ENCODE results near the gene DTNBP1.

Gene DTNBP1

DNA sequence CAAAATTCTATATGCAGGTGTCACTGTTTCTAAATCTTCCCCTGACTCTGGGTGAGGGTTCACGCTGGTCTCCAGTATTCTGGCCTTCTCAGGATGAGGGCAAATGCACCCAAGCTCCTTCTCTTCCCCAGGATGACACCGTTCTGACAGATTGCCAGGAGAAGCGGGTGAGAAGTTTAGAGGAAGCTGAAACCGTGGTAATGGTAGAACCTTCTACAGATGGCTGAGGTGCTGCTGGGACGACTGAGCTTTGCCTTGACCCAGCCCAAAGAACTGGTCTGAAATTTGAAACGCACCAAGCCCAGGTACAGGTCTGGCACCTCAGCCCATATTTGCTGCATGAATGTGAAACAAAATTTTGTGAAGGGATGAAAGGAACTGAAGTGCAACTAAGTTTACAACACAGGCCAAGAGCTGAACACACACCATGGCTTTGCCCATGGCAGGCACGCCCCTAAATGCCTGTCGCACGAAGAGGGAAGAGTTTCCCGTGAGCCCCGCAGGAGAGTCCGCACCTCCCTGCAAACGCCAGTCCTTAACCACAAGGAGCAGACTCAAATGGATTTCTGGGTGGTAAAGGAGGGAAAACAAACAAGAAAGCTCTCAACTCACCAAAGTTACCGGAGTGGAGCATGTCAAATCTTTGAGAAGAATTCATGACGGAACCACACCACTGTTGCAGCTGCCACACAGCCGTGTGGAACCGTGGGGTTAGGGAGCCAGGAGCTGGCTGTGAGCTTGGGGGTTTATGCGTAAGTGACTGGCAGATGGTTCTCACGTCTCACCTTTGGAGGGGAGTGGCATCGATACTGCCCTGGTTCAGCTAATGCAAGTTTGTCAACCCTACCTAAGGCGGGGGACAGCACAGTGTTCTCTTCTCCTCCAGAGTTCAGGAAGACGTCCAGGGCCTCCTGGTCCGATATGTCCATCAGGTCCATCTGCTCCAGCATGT is 138.9 kb downstream of the DTNBP1 start:
- no peak for DNase-seq (ENCODE audit: low read depth, low spot score)
- H3K4me3 ChIP-seq (ENCODE audit: low read length), result no peak overlapping the region

DNA sequence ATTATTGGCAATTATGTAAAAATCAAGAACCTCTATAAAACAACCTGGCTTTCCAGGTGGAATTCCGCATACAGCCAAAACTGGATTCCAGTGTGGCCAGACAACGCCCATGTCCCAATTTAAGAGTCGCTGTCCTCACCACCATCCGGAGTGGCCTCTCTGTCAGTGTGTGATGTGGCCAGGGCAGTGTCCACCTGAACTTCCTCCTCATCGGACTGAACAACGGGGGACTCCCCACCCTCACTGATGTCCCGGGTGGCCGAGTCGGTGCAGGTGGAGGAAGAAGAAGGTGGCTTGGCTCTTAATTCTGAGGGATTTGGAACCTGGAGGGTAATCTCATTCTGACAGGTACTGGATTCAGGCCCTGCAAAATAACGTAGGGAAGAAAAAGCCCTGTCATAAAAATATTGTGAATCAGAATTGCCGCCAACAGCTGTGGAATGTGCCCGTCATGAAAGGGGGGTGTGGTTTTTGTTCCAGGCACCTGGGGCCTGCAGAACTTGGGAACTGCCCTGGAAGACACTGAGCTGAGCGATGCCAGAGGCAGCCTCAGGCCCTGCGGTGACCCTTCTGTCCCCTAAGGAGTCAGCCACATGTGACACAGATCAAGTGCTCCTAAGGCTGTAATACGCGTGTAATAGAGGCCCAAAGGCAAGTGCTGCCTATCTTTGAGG is 139.8 kb downstream of the DTNBP1 start:
- DNase-seq (ENCODE audit: low read depth, low spot score), result no peak
- no peak overlapping the region for H3K4me3 ChIP-seq (ENCODE audit: low read length)

GRCh38 chr6:15522427-15522826 is 140.4 kb downstream of the DTNBP1 start:
- H3K4me3 ChIP-seq (ENCODE audit: low read length), result no peak overlapping the region
- no peak for DNase-seq (ENCODE audit: low read depth, low spot score)

GRCh38 chr6:15522026-15522425 is 140.8 kb downstream of the DTNBP1 start:
- H3K4me3 ChIP-seq (ENCODE audit: low read length), result no peak overlapping the region
- no peak for DNase-seq (ENCODE audit: low read depth, low spot score)

DNA sequence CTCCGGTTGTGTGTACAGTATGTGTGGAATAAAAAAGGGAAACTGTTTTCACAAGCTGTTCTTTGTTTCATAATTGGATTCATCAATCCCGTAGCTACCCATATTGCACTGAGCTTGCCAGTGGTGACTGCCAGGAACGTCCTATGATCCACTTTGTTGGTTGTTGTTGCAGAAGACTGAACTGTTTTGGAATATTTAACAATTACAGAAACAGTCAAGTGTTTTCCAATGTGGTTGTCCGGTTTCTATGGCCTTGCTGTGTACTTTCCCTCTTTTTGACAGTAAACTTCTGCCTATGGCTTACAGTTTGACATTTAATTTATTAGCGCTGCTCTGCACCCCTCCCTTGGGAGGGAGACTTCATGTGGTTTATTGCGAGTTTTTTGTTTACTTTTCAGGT is 141.2 kb downstream of the DTNBP1 start:
- no peak overlapping the region for H3K4me3 ChIP-seq (ENCODE audit: low read length)
- DNase-seq (ENCODE audit: low read depth, low spot score), result no peak

DNA sequence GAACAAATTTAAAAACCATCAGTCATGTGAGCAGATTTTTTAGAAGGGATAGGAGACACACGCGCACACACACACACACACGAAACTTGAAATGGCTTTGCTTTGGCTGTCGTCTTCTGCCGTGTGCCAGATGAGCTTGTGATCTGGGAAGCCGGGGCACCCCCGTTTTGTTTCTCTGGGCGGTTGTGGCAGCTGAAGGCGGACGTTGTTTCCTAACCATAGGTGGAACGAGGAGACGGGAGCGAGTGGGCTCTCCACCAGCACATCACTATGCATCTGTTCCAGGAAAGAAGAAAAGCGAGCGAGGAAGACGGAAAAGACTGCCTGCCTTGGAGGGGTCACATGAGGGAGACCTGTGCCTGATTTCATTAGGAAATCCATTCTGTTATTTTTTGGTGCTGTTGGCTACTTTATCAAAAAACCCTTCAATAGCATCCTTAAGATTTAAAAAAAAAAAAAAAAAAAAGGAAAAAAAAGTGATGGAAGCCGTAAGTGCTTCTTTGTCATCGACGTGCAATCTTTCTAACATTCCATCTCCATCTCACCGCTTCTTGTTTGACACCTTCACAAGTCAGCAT is 142.1 kb downstream of the DTNBP1 start:
- H3K4me3 ChIP-seq (ENCODE audit: low read length), result no peak overlapping the region
- no peak for DNase-seq (ENCODE audit: low read depth, low spot score)

- H3K4me3 ChIP-seq (ENCODE audit: low read length), result no peak overlapping the region
- DNase-seq (ENCODE audit: low read depth, low spot score), result no peak
These were observed 143.1 kb downstream of the DTNBP1 start for GRCh38 chr6:15519681-15520080.

GRCh38 chr6:15518878-15519277 is 143.9 kb downstream of the DTNBP1 start:
- H3K4me3 ChIP-seq (ENCODE audit: low read length), result no peak overlapping the region
- no peak for DNase-seq (ENCODE audit: low read depth, low spot score)

- DNase-seq (ENCODE audit: low read depth, low spot score), result no peak
These were observed 144.8 kb downstream of the DTNBP1 start for GRCh38 chr6:15518057-15518456.

GRCh38 chr6:15517600-15517999 is 145.2 kb downstream of the DTNBP1 start:
- no peak for DNase-seq (ENCODE audit: low read depth, low spot score)
- H3K4me3 ChIP-seq (ENCODE audit: low read length), result no peak overlapping the region

More at GRCh38 chr6:15518057-15518456, 144.8 kb downstream of the DTNBP1 start:
- no peak overlapping the region for H3K4me3 ChIP-seq (ENCODE audit: low read length)

DNA sequence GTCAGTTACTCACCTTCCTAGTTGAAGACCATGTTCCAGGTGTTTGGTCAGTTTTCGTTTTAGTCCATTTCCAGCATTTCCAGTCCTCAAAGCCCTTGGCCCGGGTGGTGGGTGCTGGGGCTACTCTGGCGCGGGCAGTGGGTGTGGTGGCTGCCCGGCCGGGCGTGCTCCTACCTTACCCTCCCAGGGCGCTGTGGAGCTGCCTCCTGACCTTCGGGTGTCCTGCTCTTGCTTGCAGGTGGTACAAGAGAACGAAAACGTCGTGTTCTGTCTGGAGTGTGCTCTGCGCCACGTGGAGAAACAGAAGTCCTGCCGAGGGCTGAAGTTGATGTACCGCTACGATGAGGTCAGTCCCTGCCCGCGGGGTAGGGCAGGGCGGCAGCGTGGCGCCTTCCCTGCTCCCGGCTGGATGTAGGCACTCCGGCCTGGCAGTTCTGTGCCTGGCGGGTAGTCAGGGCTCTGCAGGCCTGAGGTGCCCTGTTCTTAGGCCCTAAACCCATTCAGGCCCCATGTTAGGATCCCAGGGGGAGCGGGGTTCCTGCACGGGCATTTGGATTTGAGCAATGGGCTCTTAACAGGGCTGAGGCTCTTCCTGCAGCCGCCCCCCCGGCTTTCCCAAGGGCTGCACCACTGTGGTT is 145.8 kb downstream of the DTNBP1 start:
- no peak for DNase-seq (ENCODE audit: low read depth, low spot score)
- H3K4me3 ChIP-seq (ENCODE audit: low read length), result no peak overlapping the region

DNA sequence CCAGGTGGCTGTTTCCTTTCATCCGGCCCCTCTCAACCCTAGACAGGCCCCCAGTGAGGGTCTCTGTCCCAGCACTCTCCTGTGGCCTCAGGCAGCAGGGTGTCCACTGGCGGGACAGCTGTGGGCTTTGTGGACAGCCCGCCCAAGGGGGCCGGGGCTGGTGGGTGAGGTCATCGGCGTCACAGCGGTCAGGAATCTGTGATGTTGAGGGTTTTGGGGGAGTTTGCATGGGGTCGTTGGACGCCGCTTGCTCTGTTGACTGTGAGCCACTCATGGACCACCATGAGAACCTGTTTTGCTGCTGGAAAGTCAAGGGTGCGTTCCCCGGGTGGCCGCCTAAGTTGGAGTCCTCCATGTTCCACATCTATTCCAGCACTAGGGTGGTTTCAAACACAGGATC is 146.4 kb downstream of the DTNBP1 start:
- no peak for DNase-seq (ENCODE audit: low read depth, low spot score)
- no peak overlapping the region for H3K4me3 ChIP-seq (ENCODE audit: low read length)

DNA sequence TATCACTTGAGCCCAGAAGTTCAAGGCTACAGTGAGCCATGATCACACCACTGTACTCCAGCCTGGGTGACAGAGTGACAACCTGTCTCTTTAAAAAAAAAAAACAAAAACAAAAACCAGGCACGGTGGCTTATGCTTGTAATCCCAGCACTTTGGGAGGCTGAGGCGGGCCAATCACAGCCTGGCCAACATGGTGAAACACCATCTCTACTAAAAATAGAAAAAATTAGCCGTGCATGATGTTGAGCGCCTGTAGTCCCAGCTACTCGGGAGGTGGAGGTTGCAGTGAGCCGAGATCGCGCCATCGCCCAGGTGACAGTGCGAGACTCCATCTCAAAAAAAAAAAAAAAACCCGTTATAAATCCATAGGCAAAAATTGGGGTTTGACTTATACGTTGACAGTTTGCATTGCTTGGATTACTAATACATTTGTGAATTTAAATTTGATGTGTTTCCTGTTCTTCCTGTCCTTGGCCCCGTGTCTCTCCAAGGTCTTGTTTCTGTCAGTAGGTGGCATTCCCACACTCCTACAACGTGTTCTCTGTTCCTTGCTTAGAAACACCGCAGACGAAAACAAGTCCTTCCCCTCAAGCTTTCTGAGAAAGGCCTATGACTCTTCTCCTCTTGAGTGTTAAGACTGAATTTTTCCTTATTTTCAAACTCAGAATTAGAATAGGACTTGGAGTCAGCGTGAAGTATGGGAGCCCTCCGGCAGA is 147.0 kb downstream of the DTNBP1 start:
- no peak overlapping the region for H3K4me3 ChIP-seq (ENCODE audit: low read length)
- DNase-seq (ENCODE audit: low read depth, low spot score), result no peak

DNA sequence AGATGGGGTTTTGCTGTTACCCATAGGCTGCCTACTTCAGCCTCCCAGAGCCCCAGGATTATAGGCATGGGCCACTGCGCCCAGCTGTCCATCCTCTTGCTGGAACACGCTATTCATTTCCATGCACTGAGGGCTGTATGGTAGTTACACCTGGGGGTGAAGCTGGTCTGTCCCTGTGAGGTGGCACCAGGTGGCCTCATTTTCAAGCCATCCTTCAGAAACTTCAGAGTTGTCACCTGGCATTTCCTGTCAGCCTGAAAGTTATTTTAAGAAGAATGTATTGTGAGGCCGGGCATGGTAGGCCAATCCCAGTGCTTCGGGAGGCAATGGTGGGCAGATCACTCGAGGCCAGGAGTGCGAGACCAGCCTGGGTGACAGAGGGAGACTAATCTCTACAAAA is 147.6 kb downstream of the DTNBP1 start:
- no peak for DNase-seq (ENCODE audit: low read depth, low spot score)
- no peak overlapping the region for H3K4me3 ChIP-seq (ENCODE audit: low read length)

GRCh38 chr6:15513801-15514711 is 148.8 kb downstream of the DTNBP1 start:
- H3K4me3 ChIP-seq (ENCODE audit: low read length), result no peak overlapping the region
- DNase-seq (ENCODE audit: low read depth, low spot score), result no peak

DNA sequence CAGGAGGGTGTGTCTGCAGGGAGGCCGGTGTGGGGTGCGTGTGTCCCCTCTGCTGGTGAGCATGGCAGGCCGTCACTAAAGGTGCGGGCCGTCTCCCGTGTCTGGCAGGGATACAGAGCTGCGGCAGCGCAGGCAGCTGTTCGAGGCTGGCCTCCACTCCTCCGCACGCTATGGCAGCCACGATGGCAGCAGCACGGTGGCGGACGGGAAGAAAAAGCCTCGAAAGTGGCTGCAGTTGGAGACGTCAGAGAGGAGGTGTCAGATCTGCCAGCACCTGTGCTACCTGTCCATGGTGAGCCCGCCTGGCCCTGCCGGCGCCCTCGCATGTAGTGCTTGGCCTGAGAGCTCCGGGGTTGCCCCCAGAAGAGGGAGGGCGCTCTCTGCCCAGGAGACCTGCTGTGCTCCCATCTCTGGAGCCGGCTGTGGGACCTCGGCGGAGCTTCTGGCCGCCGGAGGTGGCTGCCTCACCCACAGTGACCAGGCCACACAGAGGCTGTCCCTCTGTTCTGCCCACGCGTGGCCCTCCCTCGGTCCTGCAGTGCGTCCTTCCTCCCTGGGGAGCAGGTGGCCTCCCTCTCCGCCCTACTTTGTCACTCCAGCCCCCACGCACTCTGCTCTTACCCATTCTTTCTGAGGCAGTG is 149.6 kb downstream of the DTNBP1 start:
- no peak for DNase-seq (ENCODE audit: low read depth, low spot score)

GRCh38 chr6:15512721-15513120 is 150.1 kb downstream of the DTNBP1 start:
- DNase-seq (ENCODE audit: low read depth, low spot score), result no peak
- no peak overlapping the region for H3K4me3 ChIP-seq (ENCODE audit: low read length)

More for the DNA sequence above, 149.6 kb downstream of the DTNBP1 start:
- no peak overlapping the region for H3K4me3 ChIP-seq (ENCODE audit: low read length)

DNA sequence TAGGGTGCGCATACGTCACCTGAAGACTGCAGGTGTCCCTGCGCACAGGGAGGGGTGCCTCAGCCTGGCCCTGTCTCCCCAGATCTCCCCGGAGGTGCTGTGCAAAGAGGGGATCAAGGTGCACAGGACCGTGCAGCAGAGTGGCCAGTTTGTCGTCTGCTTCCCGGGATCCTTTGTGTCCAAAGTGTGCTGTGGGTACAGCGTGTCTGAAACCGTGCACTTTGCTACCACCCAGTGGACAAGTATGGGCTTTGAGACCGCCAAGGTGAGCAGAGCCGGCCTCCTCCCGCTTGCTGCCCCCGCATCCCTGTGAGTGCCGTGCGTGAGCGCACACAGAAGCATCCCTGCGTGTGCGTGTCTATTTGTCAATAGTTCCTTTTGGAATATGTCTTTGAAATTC is 150.7 kb downstream of the DTNBP1 start:
- H3K4me3 ChIP-seq (ENCODE audit: low read length), result no peak overlapping the region
- DNase-seq (ENCODE audit: low read depth, low spot score), result no peak
